Measurements from ENCODE around the gene ZFTA. TPM values are rescaled to one million over a fixed set of nuclear protein-coding genes. Genes with fewer than 3 reads are reported as not detected.
"Not testable (repeated sequence)": the region's sequence is repeated elsewhere in the genome, so short reads cannot be mapped to it uniquely, and the experiment has no call there.

ZFTA gene
- 23.2 and 24.3 TPM in 2 replicates for total RNA-seq

DNA sequence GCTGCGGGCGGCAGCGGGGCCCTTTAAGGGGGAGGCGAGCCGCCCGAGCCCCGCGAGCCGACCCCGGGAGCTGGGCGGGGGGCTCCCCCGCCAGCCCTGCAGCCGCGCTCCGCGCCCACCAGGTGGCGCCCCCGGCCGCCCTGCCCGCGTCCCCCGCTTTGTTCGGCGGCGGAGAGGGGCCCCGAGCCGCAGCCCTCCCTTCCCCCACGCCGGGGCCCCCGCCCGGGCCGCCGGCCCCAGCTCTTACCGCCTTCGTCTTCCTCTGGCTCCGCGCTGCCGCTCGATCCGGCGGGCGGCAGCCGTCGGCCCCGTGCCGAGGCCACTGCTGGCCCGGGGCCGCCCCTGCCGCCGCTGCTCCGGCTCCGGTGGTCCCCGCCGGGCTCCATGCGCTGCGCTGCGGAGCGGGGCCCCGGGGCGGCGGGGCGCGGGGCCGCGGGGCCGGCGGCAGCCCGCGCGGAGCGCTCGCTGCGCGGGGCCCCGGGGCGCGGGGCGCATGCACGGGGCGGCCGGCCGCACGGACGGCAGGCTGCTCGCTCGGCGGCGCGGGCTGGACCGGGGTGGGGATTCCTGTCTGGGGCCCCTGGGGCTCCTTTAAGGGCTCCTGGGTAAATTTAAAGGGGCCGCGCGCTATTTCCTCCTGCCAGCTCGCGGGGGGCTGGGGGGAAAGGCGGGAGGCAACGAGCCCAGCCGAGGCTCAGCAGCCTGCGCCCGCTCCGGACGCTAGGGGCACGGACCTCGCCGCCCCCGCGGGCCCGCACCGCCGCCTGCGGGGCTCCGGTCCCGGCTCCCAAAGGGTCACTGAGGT lies at the start of gene ZFTA:
TSS of gene ZFTA (minus strand) at position 539 of the 805 bp plus-strand sequence. CDS start at position 386, 153 bp downstream.
- DNase-seq (ENCODE audit: extremely low read depth, low read depth, low spot score) = no peak

DNA sequence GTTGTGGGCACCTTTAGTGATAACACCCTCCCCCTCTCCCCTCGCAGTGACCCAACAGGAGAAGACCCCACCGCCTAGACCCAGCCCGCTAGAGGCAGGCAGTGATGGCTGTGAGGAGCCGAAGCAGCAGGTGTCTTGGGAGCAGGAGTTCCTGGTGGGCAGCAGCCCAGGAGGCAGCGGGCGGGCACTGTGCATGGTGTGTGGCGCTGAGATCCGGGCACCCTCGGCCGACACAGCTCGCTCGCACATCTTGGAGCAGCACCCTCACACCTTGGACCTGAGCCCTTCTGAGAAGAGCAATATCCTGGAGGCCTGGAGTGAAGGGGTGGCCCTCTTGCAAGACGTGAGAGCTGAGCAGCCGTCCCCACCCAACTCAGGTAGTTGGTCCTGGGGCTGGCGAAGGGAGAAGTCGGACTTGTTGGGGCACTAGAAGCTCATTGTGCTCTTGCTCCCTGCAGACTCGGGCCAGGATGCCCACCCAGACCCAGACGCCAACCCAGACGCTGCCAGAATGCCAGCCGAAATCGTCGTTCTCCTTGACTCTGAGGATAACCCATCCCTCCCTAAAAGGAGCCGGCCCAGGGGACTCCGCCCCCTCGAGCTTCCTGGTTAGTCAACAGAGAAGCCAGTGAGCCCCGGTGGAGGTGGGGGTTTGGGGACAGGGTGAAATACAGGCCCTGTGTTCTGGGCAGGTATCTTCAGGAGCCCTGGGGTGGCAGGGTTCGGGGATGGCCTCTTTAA lies 49.4 kb upstream of the ZFTA start:
- no peak for DNase-seq (ENCODE audit: extremely low read depth, low read depth, low spot score)

- no peak for DNase-seq (ENCODE audit: extremely low read depth, low read depth, low spot score)
These were observed 48.2 kb upstream of the ZFTA start for GRCh38 chr11:63816732-63817131.

DNA sequence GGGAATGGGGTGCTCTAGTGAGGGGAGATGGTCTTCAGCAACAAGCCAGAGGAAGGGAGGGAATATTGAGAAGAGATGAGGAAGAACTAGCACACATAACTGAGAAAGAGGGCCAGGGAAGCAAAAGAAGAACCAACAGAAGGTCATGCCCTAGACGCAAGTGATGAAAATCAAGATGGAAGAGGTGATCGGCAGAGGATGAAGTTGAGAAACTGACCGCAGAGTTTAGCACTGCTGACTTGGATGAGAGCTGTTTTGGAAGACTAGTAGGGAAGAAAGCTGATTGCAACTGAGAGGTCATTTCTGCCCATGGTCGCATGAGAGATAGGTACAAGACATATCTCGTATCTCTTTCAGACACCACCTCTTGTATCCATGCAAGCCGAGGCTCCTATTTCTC lies 47.6 kb upstream of the ZFTA start:
- DNase-seq (ENCODE audit: extremely low read depth, low read depth, low spot score) = no peak

- no peak for DNase-seq (ENCODE audit: extremely low read depth, low read depth, low spot score)
These were observed 45.8 kb upstream of the ZFTA start for GRCh38 chr11:63814383-63814736.

DNA sequence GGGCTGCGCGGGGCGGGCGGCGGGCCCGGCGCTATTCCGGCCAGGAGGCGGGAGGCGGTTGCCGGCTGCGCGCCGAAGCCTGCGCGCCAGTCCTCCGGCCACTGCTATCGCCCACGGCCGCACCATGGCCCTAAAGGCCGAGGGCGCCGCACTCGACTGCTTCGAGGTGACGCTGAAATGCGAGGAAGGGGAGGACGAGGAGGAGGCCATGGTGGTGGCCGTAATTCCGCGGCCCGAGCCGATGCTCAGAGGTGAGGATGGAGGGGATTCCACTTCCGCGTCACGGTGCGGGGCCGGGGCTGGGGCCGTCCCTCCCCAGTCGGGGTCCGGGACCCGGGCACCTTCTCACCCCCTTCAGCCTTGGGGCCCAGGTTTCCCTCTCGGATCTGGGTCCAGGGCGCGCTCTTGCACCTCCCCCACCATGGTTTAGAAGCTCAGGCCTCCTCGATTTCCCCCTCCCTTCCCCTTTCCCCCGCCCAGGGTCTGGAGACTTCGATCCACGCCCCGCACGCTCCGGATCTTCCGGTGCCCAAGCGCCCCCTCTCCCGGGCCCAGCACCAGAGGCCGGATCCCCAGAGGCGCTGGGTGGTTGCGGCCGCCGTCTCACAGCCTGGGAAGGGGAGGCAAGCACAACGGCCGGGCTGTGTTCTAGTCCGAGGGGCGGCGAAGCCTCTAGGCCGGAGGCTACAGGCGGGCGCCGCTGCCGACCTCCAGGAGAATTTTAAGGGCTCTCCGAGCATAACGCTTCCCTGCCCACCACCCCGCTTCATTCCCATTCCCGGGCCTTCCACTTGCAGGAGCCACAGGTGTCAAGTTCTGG lies 45.2 kb upstream of the ZFTA start:
- no peak for DNase-seq (ENCODE audit: extremely low read depth, low read depth, low spot score)

- DNase-seq (ENCODE audit: extremely low read depth, low read depth, low spot score) = no peak
These were observed 44.5 kb upstream of the ZFTA start, which contains the start of gene SPINDOC for GRCh38 chr11:63813035-63813562. Gene SPINDOC (plus strand): TSS chr11:63813456. CDS start chr11:63813687, 231 bp downstream.

- DNase-seq (ENCODE audit: extremely low read depth, low read depth, low spot score) = no peak
These were observed 42.9 kb upstream of the ZFTA start for GRCh38 chr11:63811522-63811921.

DNA sequence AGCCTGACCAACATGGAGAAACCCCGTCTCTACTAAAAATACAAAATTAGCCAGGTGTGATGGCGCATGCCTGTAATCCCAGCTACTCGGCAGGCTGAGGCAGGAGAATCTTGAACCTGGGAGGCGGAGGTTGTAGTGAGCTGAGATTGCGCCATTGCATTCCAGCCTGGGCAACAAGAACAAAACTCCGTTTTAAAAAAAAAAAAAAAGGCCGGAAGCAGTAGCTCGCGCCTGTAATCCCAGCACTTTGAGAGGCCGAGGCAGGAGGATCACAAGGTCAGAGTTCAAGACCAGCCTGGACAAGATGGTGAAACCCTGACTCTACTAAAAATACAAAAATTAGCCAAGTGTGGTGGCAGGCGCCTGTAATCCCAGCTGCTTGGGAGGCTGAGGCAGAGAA lies 41.8 kb upstream of the ZFTA start:
- not testable (repeated sequence) for DNase-seq (ENCODE audit: extremely low read depth, low read depth, low spot score)

DNA sequence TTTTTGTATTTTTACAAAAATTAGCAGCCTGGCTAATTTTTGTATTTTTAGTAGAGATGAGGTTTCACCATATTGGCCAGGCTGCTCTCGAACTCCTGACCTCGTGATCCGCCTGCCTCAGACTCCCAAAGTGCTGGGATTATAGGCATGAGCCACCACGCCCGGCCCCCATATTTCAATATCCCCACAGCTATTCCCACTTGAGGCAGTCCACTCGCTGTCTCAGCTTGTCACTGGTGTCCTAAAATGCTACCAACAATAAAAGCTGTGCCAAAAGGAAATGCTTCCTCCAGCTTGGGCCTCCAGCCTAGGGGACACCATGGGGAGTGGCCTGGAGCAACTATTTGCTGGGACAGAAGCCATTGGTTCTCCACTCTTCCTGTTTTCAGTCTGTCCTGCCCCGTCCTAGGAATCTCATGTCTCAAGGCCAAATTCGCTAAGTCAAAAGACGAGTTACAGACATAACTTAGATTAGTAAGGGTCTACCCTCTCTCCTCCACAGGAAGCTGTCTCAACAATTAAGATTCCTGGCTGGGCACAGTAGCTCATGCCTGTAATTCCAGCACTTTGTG lies 37.4 kb upstream of the ZFTA start:
- DNase-seq (ENCODE audit: extremely low read depth, low read depth, low spot score) = no peak

- no peak for DNase-seq (ENCODE audit: extremely low read depth, low read depth, low spot score)
These were observed 35.7 kb upstream of the ZFTA start for GRCh38 chr11:63804259-63804658.

GRCh38 chr11:63802637-63803414 lies 34.3 kb upstream of the ZFTA start:
- DNase-seq (ENCODE audit: extremely low read depth, low read depth, low spot score) = no peak

GRCh38 chr11:63800921-63801320 lies 32.3 kb upstream of the ZFTA start:
- no peak for DNase-seq (ENCODE audit: extremely low read depth, low read depth, low spot score)

DNA sequence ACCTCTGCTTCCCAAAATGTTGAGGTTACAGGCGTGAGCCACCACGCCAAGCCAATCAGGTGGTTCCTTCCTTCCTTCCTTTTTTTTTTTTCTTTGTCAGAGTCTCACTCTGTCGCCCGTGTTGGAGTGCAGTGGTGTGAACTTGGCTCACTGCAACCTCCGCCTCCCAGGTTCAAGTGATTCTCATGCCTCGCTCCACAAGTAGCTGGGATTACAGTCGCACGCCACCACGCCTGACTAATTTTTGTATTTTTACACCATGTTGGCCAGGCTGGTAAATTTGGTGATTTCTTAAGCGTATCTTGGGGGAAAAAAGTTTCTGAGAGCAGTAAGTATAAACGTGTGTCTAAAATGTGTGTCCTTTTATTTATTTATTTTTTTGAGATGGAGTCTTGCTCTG lies 26.5 kb upstream of the ZFTA start:
- DNase-seq (ENCODE audit: extremely low read depth, low read depth, low spot score) = no peak

- DNase-seq (ENCODE audit: extremely low read depth, low read depth, low spot score) = no peak
These were observed 24.6 kb upstream of the ZFTA start for GRCh38 chr11:63793161-63793560.

- no peak for DNase-seq (ENCODE audit: extremely low read depth, low read depth, low spot score)
These were observed 23.1 kb upstream of the ZFTA start for GRCh38 chr11:63791495-63792167.

- DNase-seq (ENCODE audit: extremely low read depth, low read depth, low spot score) = no peak
These were observed 17.2 kb upstream of the ZFTA start for GRCh38 chr11:63785823-63786222.

- no peak for DNase-seq (ENCODE audit: extremely low read depth, low read depth, low spot score)
These were observed 15.5 kb upstream of the ZFTA start for GRCh38 chr11:63783925-63784592.

GRCh38 chr11:63782749-63783148 lies 14.2 kb upstream of the ZFTA start:
- DNase-seq (ENCODE audit: extremely low read depth, low read depth, low spot score) = no peak

All from glomerular endothelial cell (primary cell).